ENCODE measurements around the gene POLA1. TPM values are rescaled to one million over a fixed set of nuclear protein-coding genes. Genes with fewer than 3 reads are reported as not detected.

The POLA1 gene
- total RNA-seq: 9.7 TPM
- polyA plus RNA-seq (ENCODE audit: insufficient read depth, low read depth, low replicate concordance): 2.2 TPM
- long read RNA-seq, donor 1, full-length matches to known transcripts: 1 of 316 reads
- long read RNA-seq, donor 1, partial matches to known transcripts: 315 of 316 reads
- long read RNA-seq, donor 1, other reads (novel, unspliced or antisense): 0 of 316 reads
- long read RNA-seq, donor 2, partial matches to known transcripts: 315 of 315 reads
- long read RNA-seq, donor 2, other reads (novel, unspliced or antisense): 0 of 315 reads
- long read RNA-seq, donor 3: 0 reads
- long read RNA-seq, donor 4: 0 reads
- long read RNA-seq, donor 5: 0 reads
- long read RNA-seq, donor 6: 0 reads
- long read RNA-seq, donor 7, full-length matches to known transcripts: 3 of 11 reads
- long read RNA-seq, donor 7, partial matches to known transcripts: 3 of 11 reads
- long read RNA-seq, donor 7, other reads (novel, unspliced or antisense): 5 of 11 reads
- long read RNA-seq, donor 8: 0 reads
- long read RNA-seq, donor 9: 0 reads
- long read RNA-seq, donor 10, full-length matches to known transcripts: 1 of 6 reads
- long read RNA-seq, donor 10, partial matches to known transcripts: 5 of 6 reads
- long read RNA-seq, donor 10, other reads (novel, unspliced or antisense): 0 of 6 reads

DNA sequence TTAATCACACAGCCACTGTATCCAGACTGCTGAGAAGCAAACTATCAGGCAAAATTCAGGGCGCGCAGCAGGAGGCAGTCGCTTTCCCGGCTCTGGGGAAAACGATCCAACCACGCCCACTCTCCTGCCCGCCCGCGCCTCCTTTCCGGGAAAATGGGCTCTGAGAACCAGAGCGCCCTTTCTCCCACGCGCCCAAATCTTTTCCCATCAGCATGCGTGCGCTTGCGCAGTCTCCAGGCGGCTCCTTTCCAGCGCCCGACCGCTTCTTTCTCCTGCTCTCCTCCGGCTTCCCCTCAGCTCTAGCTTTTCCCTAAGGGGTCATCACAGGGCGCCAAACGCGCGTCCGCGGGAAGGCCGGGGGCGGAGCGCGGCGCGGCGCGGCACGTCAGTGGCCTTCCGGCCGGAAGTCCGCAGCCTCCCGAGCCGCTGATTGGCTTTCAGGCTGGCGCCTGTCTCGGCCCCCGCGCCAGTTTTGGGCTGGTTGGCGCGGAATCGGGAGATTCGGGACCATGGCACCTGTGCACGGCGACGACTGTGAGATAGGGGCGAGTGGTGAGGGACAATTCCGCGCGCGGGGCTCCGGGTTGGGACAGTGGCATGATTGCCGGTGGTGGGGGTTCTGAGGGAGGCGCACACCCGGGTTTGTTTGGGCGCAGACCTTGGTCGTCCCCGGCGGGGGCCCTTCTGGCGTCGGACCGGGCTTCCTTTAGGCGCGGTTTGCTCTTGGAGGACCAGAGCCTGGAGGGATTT, at the start of gene POLA1:
TSS of gene POLA1 (plus strand) at position 466 of the 750 bp plus-strand sequence. CDS start at position 510, 44 bp downstream.
- peak within 1 kb of the TSS; percentile 67 to 79 (median 72) for H3K4me3 ChIP-seq (ENCODE audit: low read length in 3 of 3)
- no peaks in the 10 kb centered on the region for H3K4me1 ChIP-seq (ENCODE audit: control insufficient read depth in 2 of 3, insufficient read depth in 2 of 3, low read depth in 1 of 3, low read length in 3 of 3)
- peak; percentile 31 for TF ChIP-seq CTCF (IDR thresholded peaks at IDR 0.05; ENCODE audit: borderline replicate concordance, extremely low read depth, insufficient read depth)
- H3K36me3 ChIP-seq (ENCODE audit: control insufficient read depth in 2 of 3, insufficient read depth in 3 of 3, low read length in 3 of 3): no peaks in the 10 kb centered on the region
- peak within 1 kb of the TSS; percentile 43 to 59 for H3K27ac ChIP-seq (ENCODE audit: low read depth in 2 of 2, low read length in 2 of 2)
- H3K9me3 ChIP-seq (ENCODE audit: control insufficient read depth in 2 of 3, insufficient read depth in 1 of 3, low read length in 3 of 3): no peaks in the 10 kb centered on the region
- DNase-seq (peak; percentile 96 to 98 (median 97)), FAIRE-seq (no peak)
- intact Hi-C loops (cut with DNase I): no loop called here
- no peaks in the 10 kb centered on the region for H3K27me3 ChIP-seq (ENCODE audit: control insufficient read depth, insufficient read depth, low read length)
- peak within 1 kb of the TSS; percentile 55 to 67 (median 67) for H3K9ac ChIP-seq (ENCODE audit: low read length in 3 of 3)

DNA sequence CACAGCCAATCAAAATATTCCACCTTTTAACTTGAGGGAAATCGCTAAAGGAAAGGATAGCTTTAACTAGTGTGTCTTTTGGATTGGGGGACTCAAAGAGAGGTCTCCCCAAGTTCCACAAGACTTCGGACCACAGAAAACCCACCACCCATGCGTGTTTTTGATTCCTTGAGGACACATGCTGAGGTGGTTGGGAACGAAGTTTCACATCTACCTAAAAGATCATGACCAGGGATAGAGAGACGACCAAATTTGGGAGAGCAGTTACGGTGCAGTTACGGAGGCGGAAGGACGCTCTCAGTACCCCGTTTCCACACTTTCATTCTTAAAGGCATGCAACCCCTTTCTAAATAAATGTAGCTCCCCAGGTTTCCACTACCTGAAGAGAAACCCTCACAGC, 47.7 kb upstream of the POLA1 start:
- TF ChIP-seq CTCF (IDR thresholded peaks at IDR 0.05; ENCODE audit: borderline replicate concordance, extremely low read depth, insufficient read depth): no peak
- no peak overlapping the region for H3K27ac ChIP-seq (ENCODE audit: low read depth in 2 of 2, low read length in 2 of 2)
- no peaks in the 10 kb centered on the region for H3K36me3 ChIP-seq (ENCODE audit: control insufficient read depth in 2 of 3, insufficient read depth in 3 of 3, low read length in 3 of 3)
- H3K9me3 ChIP-seq (ENCODE audit: control insufficient read depth in 2 of 3, insufficient read depth in 1 of 3, low read length in 3 of 3): no peaks in the 10 kb centered on the region
- H3K27me3 ChIP-seq (ENCODE audit: control insufficient read depth, insufficient read depth, low read length): peaks cover 2% of the 10 kb centered on the region
- intact Hi-C loops (cut with DNase I): no loop called here
- H3K9ac ChIP-seq (ENCODE audit: low read length in 3 of 3): no peak overlapping the region
- no peak for FAIRE-seq
- no peak overlapping the region for H3K4me3 ChIP-seq (ENCODE audit: low read length in 3 of 3)
- H3K4me1 ChIP-seq (ENCODE audit: control insufficient read depth in 2 of 3, insufficient read depth in 2 of 3, low read depth in 1 of 3, low read length in 3 of 3): peaks cover 0 to 4% (median 0%) of the 10 kb centered on the region in 3 donors
- peak in 1 of 5 donors; percentile 1 for DNase-seq

DNA sequence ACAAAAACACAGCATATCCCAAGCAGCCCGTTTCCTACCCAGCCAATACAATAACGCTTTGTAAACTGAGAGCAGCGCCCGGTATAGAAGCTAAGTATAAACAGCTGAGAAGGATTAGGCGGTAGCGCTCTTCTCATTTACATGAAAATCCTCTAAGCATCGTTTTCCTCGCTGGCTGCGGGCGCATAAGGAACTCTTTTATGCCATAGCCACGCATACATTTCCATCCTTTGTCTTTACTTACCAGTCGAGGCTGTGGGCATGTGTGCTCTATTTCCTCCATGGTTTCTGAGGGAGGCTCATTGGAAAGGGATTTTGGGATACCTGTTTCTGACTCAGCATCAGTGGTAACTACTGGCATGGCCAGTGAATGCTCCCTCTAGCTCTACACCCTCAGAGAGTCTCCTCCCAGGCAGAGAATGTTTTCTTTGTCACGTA, 47.0 kb upstream of the POLA1 start:
- peak in 4 of 5 donors; percentile 18 to 57 (median 33) for DNase-seq
- peak overlapping the region in 2 of 3 donors; percentile 21 to 60 for H3K4me3 ChIP-seq (ENCODE audit: low read length in 3 of 3)
- peaks cover 0 to 4% (median 0%) of the 10 kb centered on the region in 3 donors for H3K4me1 ChIP-seq (ENCODE audit: control insufficient read depth in 2 of 3, insufficient read depth in 2 of 3, low read depth in 1 of 3, low read length in 3 of 3)
- no peaks in the 10 kb centered on the region for H3K36me3 ChIP-seq (ENCODE audit: control insufficient read depth in 2 of 3, insufficient read depth in 3 of 3, low read length in 3 of 3)
- no peak for TF ChIP-seq CTCF (IDR thresholded peaks at IDR 0.05; ENCODE audit: borderline replicate concordance, extremely low read depth, insufficient read depth)
- no peak overlapping the region for H3K27ac ChIP-seq (ENCODE audit: low read depth in 2 of 2, low read length in 2 of 2)
- no peaks in the 10 kb centered on the region for H3K9me3 ChIP-seq (ENCODE audit: control insufficient read depth in 2 of 3, insufficient read depth in 1 of 3, low read length in 3 of 3)
- intact Hi-C loops (cut with DNase I): no loop called here
- H3K27me3 ChIP-seq (ENCODE audit: control insufficient read depth, insufficient read depth, low read length): peaks cover 2% of the 10 kb centered on the region
- FAIRE-seq: no peak
- H3K9ac ChIP-seq (ENCODE audit: low read length in 3 of 3): no peak overlapping the region

All from kidney (tissue), 22 donors.